ENCODE results near the gene SNF8.

- TF ChIP-seq CTCF (IDR thresholded peaks at IDR 0.05 in 2 of 3, conservative IDR thresholded peaks at IDR 0.05 in 1 of 3; ENCODE audit: insufficient read depth in 2 of 3, low read depth in 1 of 3, low read length in 3 of 3), result no peak
- TF ChIP-seq JUND (IDR thresholded peaks at IDR 0.05; ENCODE audit: borderline replicate concordance, low read depth, low read length), result no peak
- TF ChIP-seq JUND (tag; IDR thresholded peaks at IDR 0.05; ENCODE audit: borderline replicate concordance, low read depth, low read length), result no peak
- TF ChIP-seq ZNF121 (CRISPR knock-in tag; conservative IDR thresholded peaks at IDR 0.05), result no peak
- no peak for TF ChIP-seq MLX (CRISPR knock-in tag; conservative IDR thresholded peaks at IDR 0.05)
- TF ChIP-seq REST (IDR thresholded peaks at IDR 0.05; ENCODE audit: borderline replicate concordance), result no peak
- no peak for TF ChIP-seq REST (CRISPR knock-in tag; IDR thresholded peaks at IDR 0.05; ENCODE audit: low read depth)
- no peak for TF ChIP-seq TCF7L2 (IDR thresholded peaks at IDR 0.05; ENCODE audit: low read depth, low read length)
- TF ChIP-seq ZNF592 (IDR thresholded peaks at IDR 0.05), result no peak
- no peak for TF ChIP-seq ETV5 (CRISPR knock-in tag; IDR thresholded peaks at IDR 0.05; ENCODE audit: low read depth)
- TF ChIP-seq MIER1 (IDR thresholded peaks at IDR 0.05; ENCODE audit: low read depth), result no peak
- no peak for TF ChIP-seq POLR2A (conservative IDR thresholded peaks at IDR 0.05)
Observed at GRCh38 chr17:48903401-48903800, 41.2 kb downstream of the SNF8 start.
